HG02981 (cell line): ENCODE results near the gene TOE1.

ENCODE experiments used
- ATAC-seq: cut with Tn5 transposase; IDR thresholded peaks from one replicate; pipeline ENCODE4 v1.9.1; 2021; ENCODE audit warnings: mild to moderate bottlenecking, moderate library complexity; ENCODE audit not compliant: unreplicated experiment

Gene TOE1

DNA sequence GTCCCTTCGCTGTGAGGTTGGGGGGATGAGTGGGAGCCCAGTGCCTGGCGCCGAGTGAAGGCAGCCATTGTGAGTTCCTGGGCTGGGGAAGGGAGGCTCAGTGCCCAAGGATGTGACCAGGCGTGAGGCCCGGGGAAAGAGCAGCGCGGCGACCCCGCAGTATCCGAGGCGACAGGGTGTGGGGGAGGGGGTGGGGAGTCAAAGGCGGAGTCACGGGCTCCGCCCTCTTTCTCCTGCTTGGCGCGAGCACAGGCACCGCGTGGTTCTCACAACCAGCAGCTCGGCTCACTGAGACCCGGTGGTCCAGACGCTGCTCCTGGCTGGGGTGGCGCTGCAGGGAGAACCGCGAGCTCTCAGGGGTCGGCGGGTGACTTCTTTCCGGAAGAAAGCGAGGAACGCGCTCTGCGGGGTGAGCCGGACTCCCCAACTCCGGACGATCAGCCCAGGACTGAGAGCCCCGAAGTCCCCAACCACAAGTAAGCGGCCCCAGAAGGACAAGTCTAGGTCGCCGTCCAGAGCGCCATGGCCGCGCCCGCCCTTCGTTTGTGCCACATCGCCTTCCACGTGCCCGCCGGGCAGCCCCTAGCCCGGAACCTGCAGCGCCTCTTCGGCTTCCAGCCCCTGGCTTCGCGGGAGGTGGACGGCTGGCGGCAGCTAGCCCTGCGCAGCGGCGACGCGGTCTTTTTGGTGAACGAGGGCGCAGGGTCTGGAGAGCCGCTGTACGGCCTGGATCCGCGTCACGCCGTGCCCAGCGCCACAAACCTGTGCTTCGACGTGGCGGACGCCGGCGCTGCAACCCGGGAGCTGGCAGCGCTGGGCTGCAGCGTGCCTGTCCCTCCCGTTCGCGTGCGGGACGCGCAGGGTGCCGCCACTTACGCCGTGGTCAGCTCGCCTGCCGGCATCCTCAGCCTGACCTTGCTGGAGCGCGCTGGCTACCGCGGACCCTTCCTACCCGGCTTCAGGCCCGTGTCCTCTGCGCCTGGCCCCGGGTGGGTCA is 13.0 kb upstream of the TOE1 start, which contains the start of gene HPDL:
Gene HPDL (plus strand): TSS at position 269 of the 997 bp plus-strand sequence. CDS start 254 bp downstream, at position 523.
- ATAC-seq = peak; percentile 71

DNA sequence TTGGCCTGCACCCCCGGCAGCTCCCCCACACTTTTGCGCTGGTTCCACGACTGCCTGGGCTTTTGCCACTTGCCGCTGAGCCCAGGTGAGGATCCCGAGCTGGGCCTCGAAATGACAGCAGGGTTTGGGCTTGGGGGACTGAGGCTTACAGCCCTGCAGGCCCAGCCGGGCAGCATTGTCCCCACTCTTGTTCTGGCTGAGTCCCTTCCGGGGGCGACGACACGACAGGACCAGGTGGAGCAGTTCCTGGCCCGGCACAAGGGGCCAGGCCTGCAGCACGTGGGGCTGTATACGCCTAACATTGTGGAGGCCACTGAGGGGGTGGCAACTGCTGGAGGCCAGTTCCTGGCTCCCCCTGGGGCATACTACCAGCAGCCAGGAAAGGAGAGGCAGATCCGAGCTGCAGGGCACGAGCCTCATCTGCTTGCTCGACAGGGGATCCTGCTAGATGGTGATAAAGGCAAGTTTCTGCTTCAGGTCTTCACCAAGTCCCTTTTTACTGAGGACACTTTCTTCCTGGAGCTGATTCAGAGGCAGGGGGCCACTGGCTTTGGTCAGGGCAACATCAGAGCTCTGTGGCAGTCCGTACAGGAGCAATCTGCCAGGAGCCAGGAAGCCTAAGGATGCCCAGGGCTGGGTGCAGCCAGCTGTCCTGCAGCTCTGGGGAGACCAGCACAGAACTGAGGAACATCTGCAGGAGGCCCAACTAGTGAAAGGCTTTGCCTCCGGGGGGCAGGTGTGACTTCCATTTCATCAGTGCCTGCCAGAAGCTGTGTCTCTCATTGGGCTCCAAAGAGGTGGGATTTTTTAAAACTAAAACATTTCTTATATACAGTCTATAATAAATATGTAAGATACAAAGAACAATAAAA is 12.1 kb upstream of the TOE1 start:
- ATAC-seq = no peak

DNA sequence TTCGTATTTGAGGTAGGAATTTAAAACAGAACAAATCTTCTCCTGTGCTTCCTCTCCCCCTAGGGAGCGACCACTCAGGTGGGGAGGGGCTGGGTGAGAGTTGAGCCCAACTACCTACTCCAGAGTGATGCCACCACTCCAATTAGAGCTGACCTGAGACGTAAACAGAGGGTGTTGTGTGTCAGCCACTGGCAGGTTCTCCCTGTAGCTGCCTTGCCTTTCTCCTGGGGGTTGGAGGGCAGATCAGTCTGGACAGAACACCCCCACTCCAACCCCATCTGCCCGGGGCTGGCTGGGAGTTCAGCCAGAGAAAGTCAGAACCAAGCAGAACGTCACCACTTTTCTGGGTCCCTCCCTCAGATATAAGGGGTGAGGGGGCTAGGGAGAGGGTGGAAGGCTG is 11.3 kb upstream of the TOE1 start:
- no peak for ATAC-seq

DNA sequence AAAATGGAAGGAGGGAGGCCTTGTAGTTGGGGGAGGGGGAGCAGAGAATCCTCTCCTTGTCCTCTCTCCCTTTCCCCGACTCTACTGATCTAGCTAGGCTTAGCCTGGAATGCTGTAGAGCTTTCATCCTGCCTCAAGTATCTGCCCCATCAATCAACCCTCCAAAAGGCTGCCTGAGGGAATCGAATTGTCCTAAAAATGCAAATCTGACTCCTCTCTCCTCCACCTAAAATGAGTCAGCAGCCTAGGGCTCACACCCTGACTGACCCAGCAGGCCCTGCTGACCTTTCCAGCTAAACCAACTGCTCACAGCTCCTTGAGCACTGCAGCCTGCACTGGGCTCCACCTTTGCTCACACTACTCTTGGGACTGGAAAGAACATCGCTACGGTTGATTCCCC is 10.5 kb upstream of the TOE1 start:
- ATAC-seq = no peak

DNA sequence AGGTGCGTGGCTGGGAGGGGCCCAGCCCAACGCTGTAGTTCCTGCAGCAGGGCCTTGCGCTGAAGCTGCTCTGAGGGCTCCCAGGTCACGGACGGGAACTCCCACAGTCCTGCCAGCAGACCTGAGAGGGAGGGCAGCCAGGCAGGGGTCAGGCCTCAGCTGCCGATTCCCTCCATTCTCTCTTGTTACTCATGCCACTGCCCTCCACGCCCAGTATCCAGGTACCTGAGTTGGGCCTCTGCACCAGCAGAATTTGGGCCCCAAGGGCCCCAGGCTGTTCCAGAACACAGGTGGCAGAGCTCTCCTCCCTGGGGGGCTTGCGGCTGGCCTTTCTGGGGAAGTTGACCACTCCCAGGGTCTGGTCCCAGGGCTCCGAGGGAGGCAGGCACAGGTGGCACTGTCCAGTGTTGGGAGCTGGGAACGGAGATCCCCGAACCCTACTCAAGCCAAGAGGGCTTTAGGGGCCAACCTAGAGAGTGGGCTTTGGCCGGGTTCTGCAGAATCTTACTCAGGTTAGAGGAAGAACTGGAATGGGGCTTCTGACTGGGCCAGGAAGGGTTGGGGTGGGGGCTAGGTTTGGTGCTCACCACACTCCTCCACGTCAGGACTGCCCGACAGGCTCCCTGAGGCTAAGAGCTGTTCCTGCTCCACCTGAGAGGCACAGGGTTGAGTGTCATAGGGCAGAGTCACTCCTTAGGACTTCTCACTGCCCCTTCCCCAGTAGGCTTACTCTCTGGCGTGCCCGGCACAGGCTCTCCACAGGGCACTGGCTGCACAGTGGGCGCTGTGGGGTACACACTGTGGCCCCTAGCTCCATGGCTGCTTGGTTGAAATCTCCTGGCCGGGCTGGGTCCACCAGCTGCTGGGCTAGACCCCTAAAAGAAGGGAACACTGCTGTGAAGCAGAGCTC is 8.3 kb upstream of the TOE1 start:
- ATAC-seq = no peak

DNA sequence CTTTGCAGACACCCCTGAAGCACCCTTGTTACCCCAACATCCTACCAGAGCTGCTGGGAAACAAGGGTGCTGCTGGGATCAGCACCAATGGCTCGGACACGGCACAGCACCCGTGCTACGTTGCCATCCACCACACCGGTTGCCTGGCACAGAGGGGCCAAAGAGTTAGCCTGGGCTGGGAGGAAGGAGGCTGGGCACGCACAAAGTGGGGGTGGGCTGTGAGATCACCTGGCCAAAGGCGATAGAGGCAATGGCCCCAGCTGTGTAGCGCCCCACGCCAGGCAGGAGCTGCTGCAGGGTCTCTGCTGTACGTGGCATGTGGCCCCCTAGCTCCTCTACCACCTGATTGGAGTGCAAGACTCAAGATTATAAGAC is 7.6 kb upstream of the TOE1 start:
- no peak for ATAC-seq

DNA sequence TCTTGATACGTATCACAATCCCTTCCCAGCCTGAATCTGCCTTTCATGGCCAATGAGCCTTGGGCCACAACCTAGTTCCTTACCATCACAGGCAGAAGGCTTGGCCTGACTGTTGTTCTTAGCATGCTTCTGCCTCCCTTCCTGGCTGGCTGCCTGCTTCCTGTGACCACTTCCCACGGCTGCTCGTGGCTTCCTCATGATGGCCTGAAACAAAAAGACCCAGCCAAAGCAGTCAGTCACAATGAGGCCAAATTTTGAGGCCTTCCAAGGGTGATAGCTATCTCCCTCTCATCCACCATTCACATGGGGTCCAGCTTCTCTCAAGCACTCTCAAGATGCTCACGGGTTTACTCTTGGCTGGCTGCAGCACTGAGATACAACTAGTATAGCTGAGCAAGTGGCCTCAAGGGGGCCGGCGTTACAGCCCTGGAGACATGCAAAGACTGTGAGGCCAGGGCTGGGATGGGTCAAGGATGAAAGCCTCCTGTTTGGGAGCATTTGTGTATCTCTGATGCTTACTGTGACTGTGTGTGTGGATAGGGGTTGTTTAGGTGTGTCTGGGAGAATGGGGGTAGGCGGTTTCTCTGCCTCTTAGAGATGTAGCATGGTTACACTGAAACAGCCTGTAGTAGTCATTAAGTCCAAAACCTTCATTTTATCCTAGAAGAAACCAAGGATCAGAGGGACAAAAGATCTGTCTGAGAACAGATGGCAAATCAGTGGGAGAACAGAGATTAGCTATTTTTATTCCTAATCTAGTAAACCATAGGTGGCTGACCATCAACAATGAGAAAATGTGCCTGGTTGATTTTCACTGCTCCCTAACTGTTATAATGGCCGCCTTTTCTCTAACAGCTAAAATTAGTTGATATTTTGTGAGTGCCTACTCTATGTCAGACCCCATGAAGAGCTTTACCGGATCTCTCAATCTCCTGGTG is 5.4 kb upstream of the TOE1 start:
- no peak for ATAC-seq

DNA sequence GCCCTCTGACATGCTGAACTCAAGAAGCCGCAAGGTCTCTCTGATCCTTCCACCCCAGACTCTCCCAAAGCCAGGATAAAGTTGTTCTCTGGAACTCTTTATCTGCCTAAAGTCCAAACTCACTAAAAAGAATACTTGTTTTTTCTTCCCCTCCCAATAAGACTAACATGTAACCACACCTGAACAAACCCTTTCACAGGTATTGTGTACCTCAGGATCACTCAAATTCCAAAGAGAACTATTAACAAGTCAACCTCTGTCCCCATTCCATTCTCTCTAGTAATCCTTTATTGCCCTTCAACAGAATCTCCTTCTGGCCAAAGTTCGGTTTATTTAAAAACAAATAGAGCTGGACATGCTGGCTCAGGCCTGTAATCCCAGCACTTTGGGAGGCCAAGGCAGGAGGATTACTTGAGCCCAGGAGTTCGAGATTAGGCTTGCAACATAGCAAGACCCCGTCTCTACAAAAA is 4.1 kb upstream of the TOE1 start:
- ATAC-seq = no peak

DNA sequence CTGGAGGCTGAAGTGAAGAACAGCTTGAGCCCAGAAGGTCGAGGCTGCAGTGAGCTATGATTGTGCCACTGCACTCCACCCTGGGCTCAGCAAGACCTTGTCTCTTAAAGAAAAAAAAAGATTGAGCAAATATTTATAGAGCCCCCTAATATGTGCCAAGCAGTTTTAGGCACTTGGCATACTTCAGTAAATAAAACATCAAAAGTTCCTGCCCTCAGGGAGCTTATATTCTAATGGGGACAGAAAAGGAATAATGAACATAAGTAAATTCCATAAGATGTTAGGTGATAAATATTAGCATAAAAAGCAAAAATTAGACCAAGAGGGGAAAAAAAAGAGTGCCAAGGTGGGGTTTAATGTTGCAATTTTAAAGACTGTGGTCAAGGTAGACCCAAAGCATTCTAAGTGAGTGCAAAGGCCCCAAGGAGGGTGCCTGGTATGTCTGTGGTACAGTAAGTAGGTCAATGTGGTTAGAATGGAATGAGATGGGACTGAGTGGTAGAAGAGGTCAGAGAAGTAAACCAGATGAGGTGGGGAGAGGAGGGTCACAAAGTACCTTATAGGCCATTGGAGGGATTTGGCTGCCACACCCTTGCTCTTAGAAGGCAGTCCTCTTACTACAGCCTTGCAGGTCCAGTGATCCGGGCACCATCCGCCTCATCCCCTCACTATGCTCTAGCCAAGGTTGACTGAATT is 2.2 kb upstream of the TOE1 start:
- no peak for ATAC-seq

DNA sequence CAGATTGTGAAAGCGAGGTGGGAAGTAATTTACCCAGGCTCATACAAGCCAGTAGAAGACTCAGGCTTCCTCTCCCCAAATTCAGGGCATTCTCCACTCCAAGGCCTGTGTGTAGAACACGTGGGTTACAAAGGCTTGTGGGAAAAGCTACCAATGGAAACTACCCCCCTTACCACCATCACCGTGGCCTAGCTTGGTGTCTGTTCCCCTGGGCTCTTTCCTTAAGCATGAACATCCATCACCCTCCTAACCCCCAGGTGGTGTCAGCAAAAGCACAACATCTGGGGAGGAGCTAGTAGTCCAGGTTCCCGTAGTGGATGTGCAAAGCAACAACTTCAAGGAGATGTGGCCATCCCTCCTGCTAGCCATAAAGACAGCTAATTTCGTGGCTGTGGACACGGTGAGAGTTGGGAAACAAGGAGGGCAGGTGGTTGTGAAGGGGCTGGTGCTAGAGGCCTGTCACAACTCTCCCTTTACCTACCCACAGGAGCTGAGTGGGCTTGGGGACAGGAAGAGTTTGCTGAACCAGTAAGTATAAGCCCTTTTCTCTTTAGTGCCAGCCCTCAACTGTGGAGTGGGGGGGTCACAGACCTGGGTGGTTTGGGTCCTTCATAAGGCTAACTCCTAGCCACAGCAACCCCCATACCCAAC is 971 bp downstream of the TOE1 start:
- no peak for ATAC-seq

DNA sequence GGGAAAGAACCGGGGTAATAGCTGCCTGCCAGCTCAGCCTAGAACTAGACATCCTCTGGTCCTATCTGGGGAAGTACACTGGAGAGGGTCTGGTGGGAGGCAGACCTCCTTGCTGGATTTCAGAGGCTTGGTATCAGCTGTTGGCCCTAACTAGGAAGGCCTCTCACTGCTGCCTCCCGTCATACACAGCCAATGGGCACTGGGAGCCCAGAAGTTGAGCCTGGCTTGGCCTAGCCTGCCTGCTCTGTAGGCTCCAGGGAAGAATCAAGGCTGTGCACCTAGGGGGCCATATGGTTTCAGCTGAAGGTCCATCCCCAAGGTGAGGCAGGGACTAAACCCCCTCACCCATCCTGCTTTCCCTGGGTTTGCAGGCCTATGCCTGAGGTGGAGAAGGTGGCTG is 4.5 kb downstream of the TOE1 start:
- no peak for ATAC-seq

DNA sequence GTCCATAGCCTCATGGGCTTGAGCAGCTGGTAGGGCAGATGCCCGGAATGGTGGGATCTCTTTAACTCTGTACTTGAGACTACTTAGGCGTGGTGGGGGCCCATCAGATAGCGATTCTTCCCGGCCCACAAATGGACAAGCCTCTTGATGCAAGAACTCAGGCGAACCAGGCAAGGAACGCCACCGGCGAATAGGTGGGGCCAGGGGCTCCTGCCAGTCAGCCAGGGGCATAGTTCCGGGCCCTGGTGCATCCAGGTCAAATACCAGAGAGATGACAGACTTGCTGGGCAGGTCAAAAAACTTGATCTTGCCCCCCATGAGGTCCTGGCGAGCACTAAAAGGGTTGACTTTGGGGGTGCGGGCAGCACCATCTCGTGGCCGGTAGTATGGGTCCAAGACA is 5.0 kb downstream of the TOE1 start:
- ATAC-seq = no peak

DNA sequence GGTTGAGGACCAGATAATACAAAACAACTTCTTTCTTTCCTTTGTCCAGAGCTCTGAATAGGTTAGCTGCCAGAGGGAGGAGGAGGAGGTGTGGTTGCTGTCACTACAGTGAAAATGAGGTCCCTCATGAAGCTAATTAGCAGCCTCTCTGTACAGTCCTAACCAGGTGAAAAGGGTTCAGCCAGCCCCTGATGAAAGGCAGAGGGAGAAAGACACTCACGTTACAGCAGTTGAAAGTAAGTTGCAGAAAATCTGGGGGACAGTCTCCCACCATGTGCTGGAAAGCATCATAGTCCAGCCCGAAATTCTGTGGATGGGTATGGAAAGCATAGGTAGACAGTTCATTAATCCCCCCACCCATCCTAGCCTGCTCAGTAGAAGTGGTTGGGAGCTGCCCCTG is 6.5 kb downstream of the TOE1 start:
- no peak for ATAC-seq

DNA sequence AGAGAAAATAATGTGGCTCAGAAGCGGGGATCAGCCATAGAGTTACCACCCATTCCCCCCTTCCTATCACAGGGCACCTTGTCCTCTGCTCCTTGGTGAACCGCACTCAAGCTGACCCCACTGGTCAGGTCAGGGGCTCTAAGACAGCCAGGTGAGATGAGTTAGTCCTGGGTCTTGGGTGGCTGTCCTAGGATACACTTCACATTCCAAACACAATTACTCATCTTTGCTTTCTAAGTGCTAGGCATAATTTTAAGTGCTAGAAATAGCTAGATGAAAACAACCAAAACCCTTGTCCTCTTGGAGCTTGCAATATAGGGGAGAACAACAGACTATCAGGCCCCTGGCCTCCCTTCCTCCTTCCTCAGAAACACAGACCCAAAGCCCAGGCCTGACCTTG is 8.1 kb downstream of the TOE1 start:
- no peak for ATAC-seq

DNA sequence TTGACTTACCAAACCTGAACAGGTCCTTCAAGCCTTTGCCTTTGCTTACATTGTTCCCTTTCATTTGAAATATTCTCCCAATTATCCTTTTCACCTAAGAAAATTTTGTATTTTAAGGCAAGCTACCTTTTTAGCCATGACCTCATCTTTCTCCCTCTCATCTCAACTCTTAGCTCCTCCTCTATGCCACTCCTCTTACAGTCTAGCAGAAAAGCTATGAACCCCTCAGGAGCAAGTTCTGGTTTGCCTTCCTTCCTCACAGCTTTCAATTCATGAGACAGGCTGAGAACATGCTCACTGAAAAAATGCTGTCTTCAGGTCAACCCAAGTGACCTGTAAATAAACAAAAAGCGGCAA is 8.6 kb downstream of the TOE1 start:
- ATAC-seq = no peak

DNA sequence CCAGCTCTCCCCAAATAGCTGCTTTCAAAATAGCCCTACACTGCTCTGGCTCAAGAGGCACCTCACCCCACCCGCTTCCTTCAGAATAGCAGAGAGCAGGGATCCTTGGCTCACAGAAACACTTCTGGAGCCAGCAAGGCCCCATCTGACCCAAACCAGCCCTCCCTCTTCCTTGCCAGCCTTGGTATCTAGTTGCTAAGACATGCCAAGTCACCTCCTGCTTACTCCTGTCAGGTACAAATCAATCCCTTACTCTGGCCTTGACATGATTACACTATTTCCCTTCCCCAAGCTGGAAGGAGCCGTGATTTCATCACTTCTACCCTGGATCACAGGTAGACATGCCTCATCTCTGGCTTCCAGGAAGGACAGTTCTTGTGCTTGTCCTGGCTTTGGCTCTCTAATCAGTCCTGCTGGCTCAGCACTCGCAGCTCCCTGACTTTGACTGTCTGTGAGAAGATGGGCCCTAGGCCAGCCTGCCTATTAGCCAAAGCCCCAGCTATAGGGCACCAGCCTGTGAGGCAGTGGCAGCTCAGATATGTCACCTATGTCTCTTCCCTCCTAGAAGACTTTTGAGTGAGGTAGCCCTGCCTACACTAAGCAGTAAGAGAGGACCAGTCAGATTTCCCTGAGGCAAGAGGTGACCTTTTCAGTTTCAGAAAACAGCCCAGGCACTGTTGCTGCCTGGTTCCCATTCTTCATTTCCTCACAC is 9.2 kb downstream of the TOE1 start:
- no peak for ATAC-seq

DNA sequence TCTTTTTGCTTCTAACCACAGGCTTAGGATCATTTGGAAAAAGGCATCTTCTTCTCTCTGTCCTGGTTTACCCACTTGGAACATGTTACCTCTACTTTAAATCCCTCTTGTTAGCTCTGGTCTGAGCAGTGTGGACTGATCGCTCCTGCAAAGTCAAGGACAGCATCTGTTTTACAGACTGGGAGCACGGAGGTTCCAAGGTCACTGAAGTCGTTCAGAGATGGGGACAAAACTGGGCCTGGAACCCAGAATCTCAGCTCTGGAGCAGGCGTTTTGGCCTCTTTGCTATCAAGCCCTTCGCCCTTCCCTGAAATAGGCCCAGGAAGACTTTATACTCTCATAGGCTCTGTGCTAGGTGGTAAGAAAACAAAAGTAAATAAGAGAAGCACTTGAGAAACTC is 11.5 kb downstream of the TOE1 start:
- ATAC-seq = no peak

DNA sequence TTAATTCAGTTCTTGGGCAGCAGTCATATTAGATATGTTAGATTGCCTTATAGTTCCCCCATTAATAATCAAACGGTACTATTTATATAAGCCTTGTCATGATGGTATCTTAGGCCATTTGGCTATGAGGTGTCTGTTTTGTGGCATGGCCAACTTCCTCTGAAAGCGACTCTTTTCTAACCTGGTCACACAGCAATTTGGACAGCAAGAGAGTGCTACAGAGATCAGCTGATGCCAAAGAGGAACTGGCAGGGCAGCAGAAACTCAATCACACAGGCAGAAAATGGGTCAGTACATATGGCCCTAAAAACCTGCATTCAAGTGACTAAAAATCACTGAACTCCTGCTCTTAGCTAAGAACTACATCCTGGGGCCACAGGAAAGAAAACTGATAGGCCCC is 13.7 kb downstream of the TOE1 start:
- no peak for ATAC-seq
